Esophagus muscularis mucosa (tissue), 4 donors: ENCODE results near the gene LCA5L. TPM values are rescaled to one million over a fixed set of nuclear protein-coding genes. Genes with fewer than 3 reads are reported as not detected.
"Not testable (repeated sequence)": the region's sequence is repeated elsewhere in the genome, so short reads cannot be mapped to it uniquely, and the experiment has no call there.

Source experiments
- DNase-seq: peaks from one replicate; pipeline ENCODE4 v3.0.0-alpha.2; 2017; ENCODE audit errors: extremely low spot score
- H3K27ac ChIP-seq, 4 donors: fragments of 200-600 bp; sonication (generic); replicated peaks in 1 of 4; 1 replicate in 3 of 4; 2 replicates in 1 of 4; pipeline ENCODE4 v1.5.1; 2016 to 2019; ENCODE audit warnings: mild to moderate bottlenecking in 1 of 4
- H3K27me3 ChIP-seq, 4 donors: fragments of 200-600 bp; sonication (generic); one replicate each; pipeline versions ENCODE4 v1.5.1 to v1.6.0; 2016 to 2019
- H3K36me3 ChIP-seq, 4 donors: fragments of 200-600 bp; sonication (generic); one replicate each; pipeline ENCODE4 v1.5.1; 2016 to 2019
- H3K4me1 ChIP-seq, 4 donors: fragments of 200-600 bp; sonication (generic); one replicate each; pipeline ENCODE4 v1.5.1; 2016 to 2019
- H3K4me3 ChIP-seq, 4 donors: fragments of 200-600 bp; sonication (generic); 1 replicate in 2 of 4; 2 replicates in 2 of 4; pipeline ENCODE4 v1.5.1; 2016 to 2019; ENCODE audit warnings: mild to moderate bottlenecking in 4 of 4, moderate library complexity in 1 of 4
- H3K9me3 ChIP-seq, 4 donors: fragments of 200-600 bp; sonication (generic); 1 replicate in 3 of 4; 2 replicates in 1 of 4; pipeline ENCODE4 v1.5.1; 2016 to 2019
- EP300 ChIP-seq: sonication (generic); formaldehyde crosslinking; IDR thresholded peaks from one replicate; pipeline ENCODE4 v1.6.1; 2017; ENCODE audit warnings: antibody characterized with exemption
- POLR2A ChIP-seq: fragments of 450-650 bp; IDR thresholded peaks from one replicate; pipeline ENCODE4 v1.6.1; 2017; ENCODE audit warnings: antibody characterized with exemption, moderate library complexity, mild to moderate bottlenecking, low read depth
- POLR2AphosphoS5 ChIP-seq, 2 donors: sonication (generic); formaldehyde crosslinking; IDR thresholded peaks; one replicate each; pipeline ENCODE4 v1.6.1; 2017; ENCODE audit warnings: antibody characterized with exemption in 2 of 2
- WGBS: methylation state at CpG from one replicate; pipeline ENCODE4 v1.1.5; 2018; 5-methylcytosine and 5-hydroxymethylcytosine counted together
- intact Hi-C: fragments of 100-400 bp; cut with DNase I; formaldehyde crosslinking; loops from one replicate; pipeline ENCODE4 v1.15.1; 2023
- total RNA-seq, 4 donors: library from RNA; depleted of rRNA; stranded (reverse); fragments of >200 nt; gene quantifications; one replicate each; pipeline versions ENCODE4 v1.1.0 to v1.2.1, GENCODE V29; 2016
- TF ChIP-seq, protein P1 (sequence below), 3 experiments: fragments of 200-600 bp in 2 of 3; fragments of 450-650 bp in 1 of 3; sonication (generic) in 2 of 3; IDR thresholded peaks; one replicate each; pipeline ENCODE4 v1.5.1; 2017 to 2019; ENCODE audit warnings: antibody characterized with exemption in 3 of 3, mild to moderate bottlenecking in 2 of 3, moderate library complexity in 1 of 3

LCA5L gene
- total RNA-seq, 4 donors from 2014 or later: 0.83 to 2.8 (median 2.2) TPM

DNA sequence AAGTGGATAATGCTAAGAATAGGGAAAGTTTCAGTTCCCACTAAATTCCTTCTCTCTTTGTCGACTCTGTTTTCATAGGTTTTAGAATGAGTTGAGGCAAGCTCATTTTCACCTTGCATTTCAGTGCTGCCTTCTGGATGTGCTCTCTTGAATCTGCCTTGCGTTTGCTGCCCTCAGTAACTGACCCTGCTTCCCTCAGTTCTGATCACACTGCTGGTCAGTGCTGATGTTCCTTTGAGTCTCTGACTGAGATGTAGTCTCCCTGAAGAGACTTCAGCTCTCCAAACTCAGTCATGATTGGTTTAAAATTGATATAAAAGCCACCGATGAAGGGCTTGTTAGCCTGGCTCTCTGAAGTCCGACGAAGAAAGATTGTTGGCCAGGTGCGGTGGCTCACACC is 71.5 kb downstream of the LCA5L start:
- H3K27me3 ChIP-seq: no peaks in the 10 kb centered on the region
- WGBS: 80% methylated on average over 6 of the region's 6 CpGs
- no peaks in the 10 kb centered on the region for H3K9me3 ChIP-seq
- intact Hi-C loops: no loop called here
- no peak overlapping the region for H3K27ac ChIP-seq
- TF ChIP-seq EP300: no peak
- DNase-seq: no peak
- no peaks in the 10 kb centered on the region for H3K4me1 ChIP-seq
- no peaks in the 10 kb centered on the region for H3K36me3 ChIP-seq
- no peak overlapping the region for H3K4me3 ChIP-seq

DNA sequence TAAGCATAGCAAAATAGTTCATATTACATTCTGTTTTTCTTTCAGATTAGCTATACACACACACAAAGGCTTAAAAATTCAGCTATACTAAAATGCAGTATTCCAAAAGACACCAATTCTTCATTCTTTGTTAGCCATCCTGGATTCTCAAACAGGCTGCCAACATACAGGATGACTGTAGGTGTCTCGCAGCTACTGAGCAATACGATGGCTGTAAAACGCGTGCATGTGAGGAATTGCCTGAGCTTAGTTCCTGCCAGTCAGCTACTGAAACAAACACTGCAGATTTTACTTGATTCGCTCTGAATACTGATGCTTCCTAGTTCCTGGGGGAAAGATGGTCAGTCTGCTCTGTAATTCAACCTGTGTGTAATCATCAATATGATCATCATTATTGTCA is 71.9 kb downstream of the LCA5L start:
- Histone ChIP-seq H3K36me3 (no peaks in the 10 kb centered on the region), H3K27me3 (no peaks in the 10 kb centered on the region), H3K27ac (no peak overlapping the region), H3K4me1 (no peaks in the 10 kb centered on the region), H3K9me3 (no peaks in the 10 kb centered on the region), H3K4me3 (no peak overlapping the region)
- TF ChIP-seq EP300 (no peak), POLR2A (no peak), POLR2AphosphoS5 (IDR thresholded peaks at IDR 0.05) (no peak)
- TF ChIP-seq, protein P1, sequence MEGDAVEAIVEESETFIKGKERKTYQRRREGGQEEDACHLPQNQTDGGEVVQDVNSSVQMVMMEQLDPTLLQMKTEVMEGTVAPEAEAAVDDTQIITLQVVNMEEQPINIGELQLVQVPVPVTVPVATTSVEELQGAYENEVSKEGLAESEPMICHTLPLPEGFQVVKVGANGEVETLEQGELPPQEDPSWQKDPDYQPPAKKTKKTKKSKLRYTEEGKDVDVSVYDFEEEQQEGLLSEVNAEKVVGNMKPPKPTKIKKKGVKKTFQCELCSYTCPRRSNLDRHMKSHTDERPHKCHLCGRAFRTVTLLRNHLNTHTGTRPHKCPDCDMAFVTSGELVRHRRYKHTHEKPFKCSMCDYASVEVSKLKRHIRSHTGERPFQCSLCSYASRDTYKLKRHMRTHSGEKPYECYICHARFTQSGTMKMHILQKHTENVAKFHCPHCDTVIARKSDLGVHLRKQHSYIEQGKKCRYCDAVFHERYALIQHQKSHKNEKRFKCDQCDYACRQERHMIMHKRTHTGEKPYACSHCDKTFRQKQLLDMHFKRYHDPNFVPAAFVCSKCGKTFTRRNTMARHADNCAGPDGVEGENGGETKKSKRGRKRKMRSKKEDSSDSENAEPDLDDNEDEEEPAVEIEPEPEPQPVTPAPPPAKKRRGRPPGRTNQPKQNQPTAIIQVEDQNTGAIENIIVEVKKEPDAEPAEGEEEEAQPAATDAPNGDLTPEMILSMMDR (IDR thresholded peaks at IDR 0.05): peak in 2 of 3 experiments; percentile 32 to 37
- DNase-seq: no peak
- WGBS: 8% methylated on average over 5 of the region's 5 CpGs
- intact Hi-C loops: no loop called here

GRCh38 chr21:39369896-39370288 is 75.7 kb downstream of the LCA5L start:
- H3K4me1 ChIP-seq, DNase-seq, intact Hi-C loops, H3K4me3 ChIP-seq, H3K27me3 ChIP-seq, H3K36me3 ChIP-seq, H3K9me3 ChIP-seq, H3K27ac ChIP-seq: not testable (repeated sequence)
- 78% methylated on average over 7 of the region's 7 CpGs for WGBS

- H3K4me3 ChIP-seq: no peak overlapping the region
- TF ChIP-seq, protein P1 (IDR thresholded peaks at IDR 0.05): no peak
- TF ChIP-seq POLR2AphosphoS5 (IDR thresholded peaks at IDR 0.05) (no peak), POLR2A (no peak), EP300 (no peak)
- H3K4me1 ChIP-seq: peaks cover 0 to 28% (median 22%) of the 10 kb centered on the region in 4 donors
- H3K27ac ChIP-seq: no peak overlapping the region
- no peaks in the 10 kb centered on the region for H3K27me3 ChIP-seq
- intact Hi-C loops: no loop called here
- H3K36me3 ChIP-seq: no peaks in the 10 kb centered on the region
- no peaks in the 10 kb centered on the region for H3K9me3 ChIP-seq
- WGBS: 92% methylated on average over 2 of the region's 2 CpGs
- DNase-seq: no peak
Observed at GRCh38 chr21:39367783-39368182, 77.8 kb downstream of the LCA5L start.

DNA sequence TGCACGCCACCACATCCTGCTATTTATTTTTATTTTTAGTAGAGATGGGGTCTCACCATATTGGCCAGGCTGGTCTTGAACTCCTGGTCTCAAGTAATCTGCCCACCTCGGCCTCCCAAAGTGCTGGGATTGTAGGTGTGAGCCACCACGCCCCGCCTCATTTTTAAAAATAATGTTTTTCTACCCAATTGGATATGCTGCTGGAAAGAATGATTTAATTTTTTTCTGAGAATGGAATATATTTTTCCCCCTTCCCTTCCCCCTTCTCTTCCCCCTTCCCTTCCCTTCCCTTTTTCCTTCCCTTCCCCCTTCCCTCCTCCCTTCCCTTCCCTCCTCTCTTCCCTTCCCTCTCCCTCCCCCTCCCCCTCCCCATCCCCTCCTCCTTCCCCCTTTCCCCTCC is 79.0 kb downstream of the LCA5L start:
- Histone ChIP-seq H3K4me3 (no peak overlapping the region), H3K9me3 (no peaks in the 10 kb centered on the region), H3K36me3 (no peaks in the 10 kb centered on the region), H3K27me3 (no peaks in the 10 kb centered on the region), H3K27ac (no peak overlapping the region), H3K4me1 (peaks cover 0 to 30% (median 22%) of the 10 kb centered on the region in 4 donors)
- WGBS: 94% methylated on average over 4 of the region's 4 CpGs
- DNase-seq: no peak
- intact Hi-C loops: no loop called here
- TF ChIP-seq POLR2AphosphoS5 (IDR thresholded peaks at IDR 0.05) (no peak), POLR2A (no peak), EP300 (no peak)
- TF ChIP-seq, protein P1 (IDR thresholded peaks at IDR 0.05): no peak

- TF ChIP-seq, protein P1 (IDR thresholded peaks at IDR 0.05): no peak
- TF ChIP-seq EP300 (no peak), POLR2A (no peak), POLR2AphosphoS5 (IDR thresholded peaks at IDR 0.05) (no peak)
- intact Hi-C loops: no loop called here
- H3K4me3 ChIP-seq: no peak overlapping the region
- H3K27ac ChIP-seq: peak overlapping the region; percentile 57 to 80 (median 65)
- H3K4me1 ChIP-seq: peaks cover 0 to 30% (median 22%) of the 10 kb centered on the region in 4 donors
- DNase-seq: no peak
- 78% methylated on average over 4 of the region's 4 CpGs for WGBS
- H3K9me3 ChIP-seq: no peaks in the 10 kb centered on the region
- H3K27me3 ChIP-seq: no peaks in the 10 kb centered on the region
- no peaks in the 10 kb centered on the region for H3K36me3 ChIP-seq
Observed at GRCh38 chr21:39364949-39365348, 80.6 kb downstream of the LCA5L start.
